Kidney (tissue), 14 donors: ENCODE measurements around the gene CACNG6. TPM values are rescaled to one million over a fixed set of nuclear protein-coding genes. Genes with fewer than 3 reads are reported as not detected.

Source experiments
- DNase-seq, 5 donors: peaks; one replicate each; pipeline ENCODE4 v3.0.0-alpha.2; 2013 to 2020
- FAIRE-seq: peaks from 2 replicates; lab custom pipeline; 2012; peaks lifted over from hg19 to GRCh38; lab: Jason Lieb, UNC
- H3K27ac ChIP-seq, 2 donors: one replicate each; pipeline ENCODE4 v1.7.0; 2013; ENCODE audit warnings: low read depth in 2 of 2, low read length in 2 of 2, inconsistent platforms in 1 of 2
- H3K27me3 ChIP-seq: one replicate; pipeline ENCODE4 v1.7.1; 2013; ENCODE audit warnings: low read length, inconsistent platforms; ENCODE audit not compliant: control insufficient read depth, insufficient read depth
- H3K36me3 ChIP-seq, 3 donors: one replicate each; pipeline versions ENCODE4 v1.7.0 to v1.7.1; 2013; ENCODE audit warnings: low read length in 3 of 3, control low read depth in 1 of 3, inconsistent platforms in 1 of 3; ENCODE audit not compliant: insufficient read depth in 3 of 3, control insufficient read depth in 2 of 3
- H3K4me1 ChIP-seq, 3 donors: one replicate each; pipeline versions ENCODE4 v1.7.0 to v1.7.1; 2013; ENCODE audit warnings: low read length in 3 of 3, inconsistent platforms in 1 of 3, low read depth in 1 of 3; ENCODE audit not compliant: control insufficient read depth in 2 of 3, insufficient read depth in 2 of 3
- H3K4me3 ChIP-seq, 3 donors: one replicate each; pipeline versions ENCODE4 v1.7.0 to v1.8.1; 2013; ENCODE audit warnings: low read length in 3 of 3, control low read depth in 1 of 3, inconsistent platforms in 1 of 3
- H3K9ac ChIP-seq, 3 donors: one replicate each; pipeline versions ENCODE4 v1.7.0 to v1.7.1; 2013; ENCODE audit warnings: low read length in 3 of 3, control low read depth in 1 of 3, inconsistent platforms in 1 of 3
- H3K9me3 ChIP-seq, 3 donors: one replicate each; pipeline versions ENCODE4 v1.7.0 to v1.7.1; 2013; ENCODE audit warnings: low read length in 3 of 3, control low read depth in 1 of 3, inconsistent platforms in 1 of 3; ENCODE audit not compliant: control insufficient read depth in 2 of 3, insufficient read depth in 1 of 3
- intact Hi-C: fragments of 100-400 bp; cut with DNase I; formaldehyde crosslinking; loops from one replicate; pipeline ENCODE4 v1.11.1; 2022
- polyA plus RNA-seq: library from polyadenylated mRNA; stranded (reverse); fragments of 350-450 nt; fragmentation: Illumina TruSeq; extraction: RNeasy Lipid Tissue Mini Kit (QIAGEN cat#74804); gene quantifications from one replicate; pipeline ENCODE4 v1.2.3, GENCODE V29; 2014; ENCODE audit warnings: low read depth, low replicate concordance; ENCODE audit not compliant: insufficient read depth
- total RNA-seq: library from RNA; stranded (reverse); fragmentation: NEBNext Ultra II Directional; extraction: Animal tissue kit (Norgen Biotek cat#: 25700); gene quantifications from one replicate; pipeline ENCODE4 v1.2.1, GENCODE V29; 2021
- TF ChIP-seq, protein P1 (sequence below): IDR thresholded peaks from 3 replicates; pipeline ENCODE4 v1.5.1; 2012; ENCODE audit warnings: mild to moderate bottlenecking, moderate library complexity, borderline replicate concordance; ENCODE audit not compliant: insufficient read depth; ENCODE audit errors: extremely low read depth
- donor health status: control.
- donor health status: control.
- donor health status: control.
- donor health status: control.
- donor health status: control.
- donor health status: DM: yes; HTN: yes; CAD: no.
- donor health status: Normal renal cell carcinoma (clear cell type).

Gene CACNG6
- total and polyA plus RNA-seq, 2 donors from 2014 or later: not detected

DNA sequence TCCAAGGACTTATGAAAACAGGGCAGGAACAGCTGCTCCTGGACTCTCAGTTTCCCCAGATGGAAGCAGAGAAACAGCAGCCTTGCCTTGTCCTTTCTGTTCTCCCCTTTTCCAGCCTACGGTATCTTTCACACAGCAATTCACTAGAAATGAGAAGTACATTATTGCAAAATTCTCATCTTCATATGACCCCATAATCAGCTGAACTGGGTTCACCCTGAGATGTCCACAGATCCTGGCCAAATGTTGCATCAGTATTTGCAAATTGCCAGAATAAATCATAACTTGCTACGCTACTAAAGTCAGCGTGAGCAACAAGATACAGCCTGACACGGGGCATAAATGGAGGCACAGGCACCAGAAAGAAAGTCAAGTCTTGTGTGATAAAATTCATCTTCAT, 56.2 kb downstream of the CACNG6 start:
- intact Hi-C loops: no loop called here
- TF ChIP-seq, protein P1, sequence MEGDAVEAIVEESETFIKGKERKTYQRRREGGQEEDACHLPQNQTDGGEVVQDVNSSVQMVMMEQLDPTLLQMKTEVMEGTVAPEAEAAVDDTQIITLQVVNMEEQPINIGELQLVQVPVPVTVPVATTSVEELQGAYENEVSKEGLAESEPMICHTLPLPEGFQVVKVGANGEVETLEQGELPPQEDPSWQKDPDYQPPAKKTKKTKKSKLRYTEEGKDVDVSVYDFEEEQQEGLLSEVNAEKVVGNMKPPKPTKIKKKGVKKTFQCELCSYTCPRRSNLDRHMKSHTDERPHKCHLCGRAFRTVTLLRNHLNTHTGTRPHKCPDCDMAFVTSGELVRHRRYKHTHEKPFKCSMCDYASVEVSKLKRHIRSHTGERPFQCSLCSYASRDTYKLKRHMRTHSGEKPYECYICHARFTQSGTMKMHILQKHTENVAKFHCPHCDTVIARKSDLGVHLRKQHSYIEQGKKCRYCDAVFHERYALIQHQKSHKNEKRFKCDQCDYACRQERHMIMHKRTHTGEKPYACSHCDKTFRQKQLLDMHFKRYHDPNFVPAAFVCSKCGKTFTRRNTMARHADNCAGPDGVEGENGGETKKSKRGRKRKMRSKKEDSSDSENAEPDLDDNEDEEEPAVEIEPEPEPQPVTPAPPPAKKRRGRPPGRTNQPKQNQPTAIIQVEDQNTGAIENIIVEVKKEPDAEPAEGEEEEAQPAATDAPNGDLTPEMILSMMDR: no peak
- no peaks in the 10 kb centered on the region for H3K4me1 ChIP-seq
- H3K9me3 ChIP-seq: peaks cover 0 to 3% (median 0%) of the 10 kb centered on the region in 3 donors
- H3K27ac ChIP-seq: no peak overlapping the region
- no peak overlapping the region for H3K4me3 ChIP-seq
- H3K36me3 ChIP-seq: no peaks in the 10 kb centered on the region
- no peak overlapping the region for H3K9ac ChIP-seq
- no peak for DNase-seq
- no peaks in the 10 kb centered on the region for H3K27me3 ChIP-seq
- FAIRE-seq: no peak

Other genes with a start within 250 kb of the CACNG6 start
- gene NLRP12, start 167.3 kb upstream of the CACNG6 start, total RNA-seq: 1.1 TPM
- not detected for gene NLRP12, start 167.3 kb upstream of the CACNG6 start, polyA plus RNA-seq
- 90.3 TPM for gene MYADM, start 123.8 kb upstream of the CACNG6 start, total RNA-seq
- gene MYADM, start 123.8 kb upstream of the CACNG6 start, polyA plus RNA-seq: 13.1 TPM
- gene PRKCG, start 109.4 kb upstream of the CACNG6 start, total RNA-seq: not detected
- not detected for gene PRKCG, start 109.4 kb upstream of the CACNG6 start, polyA plus RNA-seq
- gene CACNG7, start 82.4 kb upstream of the CACNG6 start, total RNA-seq: not detected
- not detected for gene CACNG7, start 82.4 kb upstream of the CACNG6 start, polyA plus RNA-seq
- gene CACNG8, start 28.7 kb upstream of the CACNG6 start, total RNA-seq: 0.03 TPM
- gene CACNG8, start 28.7 kb upstream of the CACNG6 start, polyA plus RNA-seq: not detected
- gene VSTM1, start 72.3 kb downstream of the CACNG6 start, total RNA-seq: 0.35 TPM
- 1.0 TPM for gene VSTM1, start 72.3 kb downstream of the CACNG6 start, polyA plus RNA-seq
- gene TARM1, start 89.7 kb downstream of the CACNG6 start, total RNA-seq: not detected
- not detected for gene TARM1, start 89.7 kb downstream of the CACNG6 start, polyA plus RNA-seq
- gene OSCAR, start 109.2 kb downstream of the CACNG6 start, total RNA-seq: 5.1 TPM
- 0.77 TPM for gene OSCAR, start 109.2 kb downstream of the CACNG6 start, polyA plus RNA-seq
- 132 TPM for gene NDUFA3, start 111.2 kb downstream of the CACNG6 start, total RNA-seq
- 1,006 TPM for gene NDUFA3, start 111.2 kb downstream of the CACNG6 start, polyA plus RNA-seq
- gene TFPT, start 124.0 kb downstream of the CACNG6 start, total RNA-seq: 19.2 TPM
- 31.6 TPM for gene TFPT, start 124.0 kb downstream of the CACNG6 start, polyA plus RNA-seq
- gene PRPF31, start 124.1 kb downstream of the CACNG6 start, total RNA-seq: 57.2 TPM
- gene PRPF31, start 124.1 kb downstream of the CACNG6 start, polyA plus RNA-seq: 55.9 TPM
- 38.1 TPM for gene CNOT3, start 146.1 kb downstream of the CACNG6 start, total RNA-seq
- gene CNOT3, start 146.1 kb downstream of the CACNG6 start, polyA plus RNA-seq: 30.8 TPM
- gene LENG1, start 168.1 kb downstream of the CACNG6 start, total RNA-seq: 8.0 TPM
- 12.2 TPM for gene LENG1, start 168.1 kb downstream of the CACNG6 start, polyA plus RNA-seq
- 98.9 TPM for gene TMC4, start 181.5 kb downstream of the CACNG6 start, total RNA-seq
- gene TMC4, start 181.5 kb downstream of the CACNG6 start, polyA plus RNA-seq: 64.6 TPM
- gene MBOAT7, start 197.9 kb downstream of the CACNG6 start, total RNA-seq: 64.4 TPM
- 41.6 TPM for gene MBOAT7, start 197.9 kb downstream of the CACNG6 start, polyA plus RNA-seq
- gene TSEN34, start 199.7 kb downstream of the CACNG6 start, total RNA-seq: 33.8 TPM
- 51.0 TPM for gene TSEN34, start 199.7 kb downstream of the CACNG6 start, polyA plus RNA-seq
- 1,209 TPM for gene RPS9, start 209.2 kb downstream of the CACNG6 start, total RNA-seq
- 2,020 TPM for gene RPS9, start 209.2 kb downstream of the CACNG6 start, polyA plus RNA-seq
- 10.0 TPM for gene LILRB3, start 231.4 kb downstream of the CACNG6 start, total RNA-seq
- gene LILRB3, start 231.4 kb downstream of the CACNG6 start, polyA plus RNA-seq: 1.4 TPM